Activated naive CD4-positive, alpha-beta T cell treated with anti-CD3 and anti-CD28 coated beads, Interleukin-2, amount 50 U/mL, for 24 hours (primary cell): ENCODE measurements around the gene PACS1.

Experiments used
- H3K27ac Mint-ChIP-seq: one replicate; pipeline ENCODE4 v1.8.0; 2021; ENCODE audit warnings: mild to moderate bottlenecking, mixed read lengths
- H3K27me3 Mint-ChIP-seq: one replicate; pipeline ENCODE4 v1.8.0; 2021; ENCODE audit warnings: mixed read lengths
- H3K36me3 Mint-ChIP-seq: one replicate; pipeline ENCODE4 v1.8.0; 2021; ENCODE audit warnings: mixed read lengths
- H3K4me1 Mint-ChIP-seq: one replicate; pipeline ENCODE4 v1.8.0; 2021; ENCODE audit warnings: mixed read lengths
- H3K4me3 Mint-ChIP-seq: one replicate; pipeline ENCODE4 v1.8.0; 2021; ENCODE audit warnings: mild to moderate bottlenecking, mixed read lengths
- H3K9me3 Mint-ChIP-seq: one replicate; pipeline ENCODE4 v1.8.0; 2021; ENCODE audit warnings: mixed read lengths

PACS1 gene

DNA sequence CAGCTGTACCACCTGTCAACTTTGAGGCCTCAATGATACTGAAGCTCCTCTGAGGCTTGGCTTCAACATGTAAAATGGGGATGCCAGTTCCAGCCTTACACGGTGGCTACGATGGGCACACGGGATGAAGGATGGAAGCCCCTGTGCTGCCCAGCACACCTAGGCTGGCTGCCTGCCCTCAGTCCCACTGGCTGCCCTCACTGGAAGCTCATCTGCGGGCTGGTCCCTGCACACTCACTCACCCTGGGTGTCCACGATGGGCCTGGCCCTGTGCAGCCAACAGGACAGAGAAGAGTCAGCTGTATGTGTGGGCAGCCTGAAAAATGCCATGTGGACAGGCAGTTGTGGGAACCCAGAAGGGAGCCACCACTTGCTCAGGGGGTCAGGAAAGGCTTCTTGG, 216.6 kb downstream of the PACS1 start:
- H3K4me1 Mint-ChIP-seq = peaks cover 45% of the 10 kb centered on the region
- H3K27me3 Mint-ChIP-seq = no peaks in the 10 kb centered on the region
- H3K27ac Mint-ChIP-seq = no peak overlapping the region
- H3K4me3 Mint-ChIP-seq = peak overlapping the region; percentile 77
- H3K36me3 Mint-ChIP-seq = no peaks in the 10 kb centered on the region
- H3K9me3 Mint-ChIP-seq = no peaks in the 10 kb centered on the region

DNA sequence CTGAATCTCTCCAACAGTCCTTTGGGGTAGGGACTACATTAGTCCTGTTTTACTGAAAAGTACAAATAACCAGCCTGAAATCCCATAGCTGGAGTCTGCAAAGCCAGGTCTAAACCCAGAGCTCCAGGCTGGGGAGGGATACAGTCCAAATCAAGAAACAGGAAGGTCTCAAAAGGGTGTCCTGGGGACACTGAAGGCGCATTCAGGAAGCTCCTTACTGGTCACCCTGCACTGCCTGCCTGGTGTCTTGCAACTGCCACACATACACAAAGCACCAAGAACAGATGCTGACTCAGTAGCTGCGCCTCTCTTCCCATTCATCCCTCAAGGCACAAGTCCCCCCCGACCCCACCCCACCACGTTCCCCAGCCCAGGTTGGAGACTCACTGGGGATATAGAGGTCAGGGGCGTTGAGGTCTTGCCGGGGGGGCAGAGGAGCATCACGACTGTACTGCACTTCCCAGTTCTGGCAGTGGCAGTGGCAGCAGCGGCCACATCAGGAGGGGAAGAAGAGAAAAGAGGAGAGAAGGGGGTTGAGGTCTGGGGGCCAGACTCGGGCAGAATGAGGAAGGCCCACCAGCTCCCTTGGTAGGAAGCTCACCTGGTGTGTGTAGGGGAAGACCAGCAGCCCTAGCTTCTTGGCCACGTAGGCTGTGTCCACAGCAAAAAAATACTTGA, 217.3 kb downstream of the PACS1 start:
- peak overlapping the region; percentile 68 for H3K27ac Mint-ChIP-seq
- no peaks in the 10 kb centered on the region for H3K36me3 Mint-ChIP-seq
- peaks cover 40% of the 10 kb centered on the region for H3K4me1 Mint-ChIP-seq
- no peaks in the 10 kb centered on the region for H3K27me3 Mint-ChIP-seq
- H3K4me3 Mint-ChIP-seq = peak overlapping the region; percentile 77
- no peaks in the 10 kb centered on the region for H3K9me3 Mint-ChIP-seq

DNA sequence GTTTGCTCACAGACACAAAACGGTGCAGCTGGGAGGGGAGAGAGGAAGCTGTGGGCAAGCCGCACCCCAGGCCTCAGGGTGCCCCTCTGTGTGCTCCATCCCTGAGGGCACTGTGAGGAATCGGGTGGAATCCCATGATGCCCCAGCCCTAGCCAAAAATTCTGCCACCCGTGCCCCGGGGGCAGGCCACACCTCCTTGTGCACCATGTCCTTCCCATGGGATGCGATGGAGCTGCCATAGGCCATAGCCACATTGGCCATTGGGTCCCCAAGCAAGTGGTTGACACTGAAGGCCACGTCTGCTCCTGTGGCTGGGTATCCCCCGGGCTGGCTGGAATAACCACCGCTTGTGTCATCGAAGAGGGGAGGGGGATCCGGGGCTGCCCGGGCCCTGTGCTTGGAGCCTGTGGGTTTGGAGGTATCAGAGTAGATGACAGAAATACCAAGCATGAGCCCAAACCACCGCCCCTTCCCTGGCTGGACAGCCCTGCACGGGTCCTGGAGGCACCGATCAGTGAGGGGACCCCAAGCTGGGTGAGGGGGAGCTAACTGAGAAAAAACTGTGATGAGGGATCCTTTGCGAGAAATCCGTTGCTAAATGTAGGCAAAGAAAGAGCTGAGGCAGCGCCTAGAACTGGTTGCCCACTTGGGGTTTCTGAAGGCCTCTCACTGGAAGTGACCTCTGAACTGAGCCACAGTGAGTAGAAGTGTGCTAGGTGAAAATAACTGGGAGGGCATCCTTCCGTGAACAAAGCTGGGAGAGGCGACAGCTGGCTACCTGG, 218.0 kb downstream of the PACS1 start:
- Mint-ChIP-seq H3K4me1 (peaks cover 38% of the 10 kb centered on the region), H3K4me3 (peak overlapping the region; percentile 95), H3K9me3 (no peaks in the 10 kb centered on the region), H3K27me3 (peaks cover 6% of the 10 kb centered on the region), H3K27ac (peak overlapping the region; percentile 92), H3K36me3 (no peaks in the 10 kb centered on the region)

DNA sequence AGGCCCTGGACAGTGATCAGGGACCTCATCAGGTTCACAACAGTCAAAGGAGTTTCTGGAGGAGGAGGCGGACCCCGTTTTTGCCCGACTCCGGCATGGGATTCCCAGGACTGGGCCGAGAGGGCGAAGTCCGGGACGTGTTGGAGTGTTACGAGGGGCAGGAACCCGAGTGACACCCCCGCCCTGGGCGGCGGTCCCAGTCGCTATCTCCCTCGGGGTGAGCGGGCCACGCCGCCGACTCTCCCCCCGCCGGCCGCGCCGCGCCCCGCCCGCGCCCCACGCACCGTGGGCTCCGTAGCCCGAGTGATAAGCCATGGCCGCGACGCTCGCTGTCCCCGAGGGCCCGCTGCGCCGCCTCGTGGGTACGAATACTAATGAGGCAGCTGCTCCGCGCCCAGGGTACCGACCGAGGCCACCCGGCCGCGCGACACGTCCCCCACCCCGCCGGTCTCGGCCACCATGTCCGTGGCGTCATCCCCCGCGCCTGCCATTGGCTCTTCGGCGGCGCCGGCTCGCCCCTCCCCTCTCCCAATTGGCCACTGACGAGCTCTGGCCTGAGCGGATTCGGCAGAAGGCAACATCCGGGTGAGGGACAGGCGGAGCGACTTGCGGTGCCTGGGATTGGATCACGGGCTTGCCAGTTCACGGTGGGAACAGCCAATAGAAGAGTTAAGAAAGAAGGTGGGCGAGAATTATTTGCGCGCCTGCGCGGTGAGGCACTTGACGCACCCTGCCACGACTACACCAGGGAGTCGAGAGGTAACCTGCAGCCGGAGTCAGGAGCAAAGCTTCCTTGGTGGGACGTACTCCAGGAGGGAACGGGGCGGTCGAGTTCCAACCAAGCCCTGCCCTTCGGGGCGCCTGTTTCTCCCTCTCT, 218.8 kb downstream of the PACS1 start, which contains the start of gene YIF1A:
YIF1A (minus strand) TSS at position 473 of the 877 bp plus-strand sequence; CDS start at position 315, 158 bp downstream.
- H3K4me3 Mint-ChIP-seq = peak within 1 kb of the TSS; percentile 95
- peaks cover 10% of the 10 kb centered on the region for H3K27me3 Mint-ChIP-seq
- peak within 1 kb of the TSS; percentile 92 for H3K27ac Mint-ChIP-seq
- no peaks in the 10 kb centered on the region for H3K9me3 Mint-ChIP-seq
- H3K4me1 Mint-ChIP-seq = peaks cover 36% of the 10 kb centered on the region
- no peaks in the 10 kb centered on the region for H3K36me3 Mint-ChIP-seq

DNA sequence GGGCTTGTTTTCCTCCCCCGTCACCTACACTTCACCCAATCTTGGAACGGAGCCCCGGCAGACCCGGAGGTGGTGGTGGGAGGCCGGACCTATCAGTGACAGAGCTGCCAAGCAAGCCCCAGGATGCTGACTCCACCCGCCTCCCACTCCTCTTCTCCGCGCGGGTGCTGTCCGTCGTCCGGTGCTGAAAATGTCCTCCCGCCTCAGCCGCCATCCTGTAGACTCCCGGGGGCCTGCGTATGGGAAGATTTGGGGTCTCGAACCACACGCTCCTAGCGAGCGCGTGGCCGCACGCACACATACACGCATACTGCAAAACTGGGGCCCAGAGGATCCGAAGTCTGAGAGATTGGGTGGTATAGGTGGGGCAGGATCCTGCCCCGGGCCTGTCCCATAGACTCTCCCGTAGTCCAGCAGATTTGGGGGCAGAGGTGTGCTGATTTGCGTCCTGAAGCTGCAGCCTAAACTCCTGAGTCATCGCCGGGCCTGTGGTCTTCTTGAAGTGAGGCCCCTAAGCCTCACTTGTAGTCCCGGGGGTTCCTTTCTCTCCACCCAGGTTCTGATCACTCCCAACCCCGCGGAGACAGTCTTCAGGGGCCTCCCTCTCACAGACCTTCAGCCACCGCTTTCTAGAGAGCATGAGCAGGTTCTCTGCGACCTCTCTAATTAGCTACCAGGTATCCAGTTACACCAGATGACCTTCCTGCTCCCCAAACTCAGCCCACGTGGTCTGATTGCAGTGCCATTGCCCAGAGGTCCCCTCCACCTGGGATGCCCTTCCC, 219.7 kb downstream of the PACS1 start:
- Mint-ChIP-seq H3K4me3 (peak overlapping the region; percentile 95), H3K9me3 (no peaks in the 10 kb centered on the region), H3K4me1 (peaks cover 36% of the 10 kb centered on the region), H3K27ac (peak overlapping the region; percentile 86), H3K36me3 (no peaks in the 10 kb centered on the region), H3K27me3 (peaks cover 11% of the 10 kb centered on the region)

DNA sequence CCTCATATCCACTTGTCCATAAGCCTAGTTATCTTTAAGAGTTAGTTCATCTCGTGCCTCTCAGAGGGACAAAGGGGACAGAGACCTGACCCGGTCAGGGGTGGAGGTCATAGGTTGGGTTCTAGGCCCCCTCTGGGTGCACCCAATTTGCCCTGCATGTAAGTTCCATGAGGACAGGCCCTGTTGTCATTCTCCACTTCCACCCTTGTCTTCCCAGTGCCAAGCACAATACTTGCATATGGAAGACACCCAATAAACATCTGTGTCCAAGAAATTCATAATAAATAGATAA, 220.2 kb downstream of the PACS1 start:
- Mint-ChIP-seq H3K4me3 (peak overlapping the region; percentile 95), H3K27me3 (peaks cover 11% of the 10 kb centered on the region), H3K9me3 (no peaks in the 10 kb centered on the region), H3K36me3 (no peaks in the 10 kb centered on the region), H3K27ac (peak overlapping the region; percentile 46), H3K4me1 (peaks cover 36% of the 10 kb centered on the region)

DNA sequence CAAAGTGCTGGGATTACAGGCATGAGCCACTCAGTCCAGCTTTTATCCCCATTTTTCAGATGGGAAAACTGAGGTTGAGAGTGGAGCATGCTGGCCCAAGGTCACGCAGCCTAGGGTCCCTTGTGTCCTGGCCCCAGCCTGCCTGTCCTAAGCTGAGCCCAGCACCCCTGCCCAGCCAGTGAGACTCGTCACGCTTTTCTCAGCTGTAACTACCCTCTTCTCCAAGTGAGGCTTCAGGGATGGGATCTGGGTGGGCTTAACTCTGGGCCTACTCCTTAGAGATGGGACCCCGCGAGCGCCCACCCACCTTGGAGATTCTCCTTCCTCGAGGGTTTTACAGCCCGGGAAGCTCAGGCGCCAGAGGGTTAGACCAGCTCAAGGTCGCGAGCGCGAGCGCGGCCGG, 221.2 kb downstream of the PACS1 start:
- Mint-ChIP-seq H3K4me3 (peak overlapping the region; percentile 95), H3K27me3 (peaks cover 12% of the 10 kb centered on the region), H3K9me3 (no peaks in the 10 kb centered on the region), H3K4me1 (peaks cover 36% of the 10 kb centered on the region), H3K27ac (no peak overlapping the region), H3K36me3 (no peaks in the 10 kb centered on the region)

DNA sequence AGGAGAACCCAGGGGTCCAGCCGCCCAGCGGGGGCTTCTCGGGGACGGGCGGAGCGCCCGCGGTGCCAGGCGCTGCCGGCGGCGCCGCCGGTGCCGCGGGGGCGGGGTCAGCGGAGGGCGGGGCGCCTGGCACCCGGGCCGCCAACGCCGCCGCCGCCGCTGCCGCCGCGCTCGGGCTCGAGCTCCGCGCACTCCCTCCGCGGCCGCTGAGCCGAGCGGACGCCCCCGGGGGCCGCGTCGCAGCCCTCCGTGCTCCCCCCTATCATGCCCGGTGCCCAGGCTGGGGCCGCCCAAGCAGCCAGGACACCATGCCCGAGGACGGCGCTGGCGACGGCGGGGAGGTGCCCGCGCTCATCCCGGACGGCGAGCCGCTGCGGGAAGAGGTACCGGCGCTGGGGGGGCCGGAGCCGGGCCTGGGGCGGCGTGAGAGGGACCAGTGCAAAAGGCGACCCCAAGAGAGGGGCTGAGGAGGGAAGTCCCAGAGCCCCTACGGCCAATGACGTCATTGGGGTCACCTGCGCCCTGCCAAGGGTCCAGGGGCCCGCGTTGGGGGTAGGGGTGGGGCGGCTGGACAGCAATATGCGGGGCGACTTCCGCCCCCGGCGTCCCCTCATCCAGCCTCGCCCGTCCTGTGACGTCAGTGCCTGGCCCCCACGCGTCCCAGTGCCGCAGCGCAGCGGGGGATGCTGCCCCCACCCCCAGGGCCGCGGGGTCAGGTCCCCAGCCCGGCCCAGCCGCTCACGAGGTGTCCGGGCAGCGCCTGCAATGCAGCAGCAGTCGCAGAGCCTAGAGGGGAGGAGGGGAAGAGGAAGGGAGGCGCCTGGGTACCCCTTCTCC, 221.9 kb downstream of the PACS1 start, which contains the start of gene TMEM151A:
TMEM151A (plus strand) TSS at position 189 of the 837 bp plus-strand sequence; CDS start at position 309, 120 bp downstream.
- peaks cover 12% of the 10 kb centered on the region for H3K27me3 Mint-ChIP-seq
- H3K9me3 Mint-ChIP-seq = no peaks in the 10 kb centered on the region
- no peaks in the 10 kb centered on the region for H3K36me3 Mint-ChIP-seq
- peaks cover 33% of the 10 kb centered on the region for H3K4me1 Mint-ChIP-seq
- H3K27ac Mint-ChIP-seq = peak within 1 kb of the TSS; percentile 13
- peak within 1 kb of the TSS; percentile 95 for H3K4me3 Mint-ChIP-seq

DNA sequence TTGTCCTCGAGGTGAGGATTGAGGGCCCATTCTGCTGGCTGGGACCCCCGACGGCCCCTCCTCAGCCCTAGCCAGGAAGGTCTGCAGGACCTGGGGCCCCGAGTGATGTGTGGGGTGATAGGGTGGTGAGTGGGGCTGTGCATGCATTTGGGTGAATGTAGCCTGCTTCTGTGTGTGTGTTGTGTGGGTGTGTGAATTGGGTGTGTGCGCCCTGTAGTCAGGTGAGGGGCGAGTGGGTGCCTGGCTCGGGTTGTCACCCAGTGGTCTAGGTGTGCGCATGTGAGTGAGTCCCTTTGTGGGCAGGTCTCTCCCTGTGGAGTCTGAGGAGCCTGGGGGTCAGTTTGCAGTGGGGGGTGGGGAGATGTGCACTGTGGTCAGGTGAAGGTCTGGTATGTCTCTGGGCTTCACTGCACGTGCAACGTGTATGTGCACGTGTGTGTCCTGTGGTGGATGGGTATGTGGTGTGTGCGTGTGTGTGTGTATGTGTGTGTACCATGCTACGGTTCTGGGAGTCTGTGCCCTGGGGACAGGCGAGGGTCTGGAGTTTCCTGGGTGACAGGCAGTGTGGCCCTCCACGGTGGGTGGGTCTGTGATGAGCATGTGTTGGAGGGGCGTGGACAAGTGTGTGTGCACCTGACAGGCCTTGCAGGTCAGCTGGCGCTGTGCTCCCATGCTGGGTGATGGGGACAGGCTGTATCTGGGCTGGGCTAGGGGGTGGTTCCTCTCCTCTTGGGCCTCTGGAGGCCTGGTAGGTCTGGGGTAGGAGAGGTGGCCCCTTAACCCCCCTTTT, 222.7 kb downstream of the PACS1 start:
- Mint-ChIP-seq H3K27me3 (peaks cover 12% of the 10 kb centered on the region), H3K27ac (peak overlapping the region; percentile 13)

DNA sequence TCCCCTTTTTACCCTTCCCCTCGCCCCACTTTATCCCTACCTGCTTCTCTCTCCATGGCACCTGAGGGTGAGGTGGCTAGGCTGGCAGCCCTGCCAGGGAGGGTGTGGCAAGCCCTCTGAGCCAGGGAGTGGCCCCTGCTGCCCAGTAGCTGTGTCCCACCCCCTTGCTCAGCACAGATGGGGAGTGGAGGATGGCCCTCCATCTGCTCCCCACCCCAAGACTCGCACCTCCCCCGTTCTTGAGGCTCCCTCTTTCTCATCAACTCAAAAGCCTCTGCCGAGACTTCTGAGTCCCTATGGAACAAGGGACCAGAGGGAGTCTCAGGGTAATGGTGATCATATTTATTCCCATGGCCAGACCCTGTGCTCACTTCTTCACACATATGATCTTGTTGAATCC, 223.3 kb downstream of the PACS1 start:
- H3K4me1 Mint-ChIP-seq = peaks cover 28% of the 10 kb centered on the region
- peak overlapping the region; percentile 19 for H3K4me3 Mint-ChIP-seq
- H3K36me3 Mint-ChIP-seq = no peaks in the 10 kb centered on the region
- peak overlapping the region; percentile 35 for H3K27ac Mint-ChIP-seq
- H3K9me3 Mint-ChIP-seq = no peaks in the 10 kb centered on the region
- H3K27me3 Mint-ChIP-seq = peaks cover 12% of the 10 kb centered on the region

More for the DNA sequence above, 222.7 kb downstream of the PACS1 start:
- no peaks in the 10 kb centered on the region for H3K36me3 Mint-ChIP-seq
- peaks cover 28% of the 10 kb centered on the region for H3K4me1 Mint-ChIP-seq
- no peaks in the 10 kb centered on the region for H3K9me3 Mint-ChIP-seq
- H3K4me3 Mint-ChIP-seq = peak overlapping the region; percentile 66

DNA sequence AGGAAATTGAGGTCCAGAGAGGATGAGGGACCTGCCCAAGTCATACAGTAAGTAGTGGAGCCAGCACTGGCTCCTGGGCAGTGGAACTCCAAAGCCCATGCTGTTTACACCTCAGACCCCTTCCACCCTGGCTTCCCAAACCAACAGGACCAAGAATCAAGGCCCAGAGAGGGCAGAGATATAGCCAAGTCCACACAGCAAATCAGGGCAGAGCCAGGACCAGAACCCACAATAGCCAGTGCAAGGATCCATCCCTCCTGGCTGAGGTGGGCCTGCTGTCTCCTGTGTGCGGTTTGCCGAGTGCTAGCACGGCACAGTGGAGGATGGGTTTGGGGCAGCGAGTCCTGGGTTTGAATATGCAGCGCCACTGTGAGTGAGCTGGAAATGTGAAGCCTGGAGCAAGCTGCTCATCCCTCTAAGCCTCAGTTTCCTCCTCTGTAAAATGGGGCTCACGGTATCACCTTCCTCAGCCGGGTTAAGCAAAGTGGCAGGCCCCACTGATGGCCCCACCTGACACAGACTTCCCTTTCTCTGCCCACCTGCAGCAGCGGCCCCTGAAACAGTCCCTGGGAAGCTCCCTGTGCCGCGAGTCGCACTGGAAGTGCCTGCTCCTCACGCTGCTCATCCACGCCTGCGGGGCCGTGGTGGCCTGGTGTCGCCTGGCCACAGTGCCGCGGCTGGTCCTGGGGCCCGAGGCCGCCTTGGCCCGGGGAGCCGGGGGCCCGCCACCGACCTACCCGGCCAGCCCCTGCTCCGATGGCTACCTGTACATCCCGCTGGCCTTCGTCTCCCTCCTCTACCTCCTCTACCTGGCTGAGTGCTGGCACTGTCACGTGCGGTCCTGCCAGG, 223.9 kb downstream of the PACS1 start:
- Mint-ChIP-seq H3K27ac (no peak overlapping the region), H3K4me3 (no peak overlapping the region), H3K27me3 (peaks cover 12% of the 10 kb centered on the region), H3K9me3 (no peaks in the 10 kb centered on the region), H3K36me3 (no peaks in the 10 kb centered on the region), H3K4me1 (peaks cover 26% of the 10 kb centered on the region)
